ENCODE results near the gene SRC. TPM values are rescaled to one million over a fixed set of nuclear protein-coding genes. Genes with fewer than 3 reads are reported as not detected.

SRC gene
- total RNA-seq, 4 donors from 2014 or later = 27.5 to 52.2 (median 42.3) TPM

DNA sequence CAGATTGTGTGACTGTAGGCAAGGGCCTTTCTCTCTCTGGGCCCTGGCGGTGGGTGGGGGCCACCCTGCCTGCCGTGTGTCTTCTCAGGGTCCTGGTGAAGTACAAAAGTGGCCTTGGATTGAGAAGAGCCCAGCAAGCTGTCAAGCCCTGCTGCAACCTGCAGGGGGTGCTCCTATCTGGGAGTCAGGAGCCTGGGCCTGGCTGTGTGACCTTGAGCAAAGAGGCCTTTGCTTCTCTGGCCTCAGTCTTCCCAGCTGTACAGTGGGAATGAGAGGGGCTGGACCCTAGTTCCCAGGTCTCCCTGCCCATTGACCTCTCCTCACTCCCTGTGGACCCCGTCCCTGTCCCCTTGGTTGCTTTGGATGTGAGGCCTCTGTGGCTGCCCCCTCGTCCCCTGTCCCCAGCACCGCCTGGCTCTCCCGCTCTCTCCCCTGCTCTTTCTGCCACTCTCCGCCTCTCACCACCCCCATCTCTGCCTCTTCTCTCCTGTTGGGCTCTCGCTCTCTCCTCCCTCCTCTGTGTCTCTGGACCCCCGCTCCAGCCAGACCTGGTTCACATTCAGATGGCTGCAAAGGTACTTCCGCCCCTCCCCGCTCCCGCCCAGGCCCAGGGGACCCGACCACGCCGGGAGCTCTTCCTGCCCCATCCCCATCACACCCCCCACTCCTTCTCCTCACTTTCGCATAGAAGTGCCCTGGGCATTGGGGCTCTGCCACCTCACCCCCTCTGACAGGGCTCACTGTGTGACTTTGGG is 46.7 kb downstream of the SRC start:
- intact Hi-C loops (cut with DNase I) = no loop called here
- Histone ChIP-seq H3K4me3 (no peak overlapping the region), H3K27me3 (no peaks in the 10 kb centered on the region), H3K4me1 (peaks cover 0 to 28% (median 25%) of the 10 kb centered on the region in 4 donors), H3K27ac (replicated peaks in 1 of 4) (no peak overlapping the region), H3K9me3 (no peaks in the 10 kb centered on the region), H3K36me3 (peaks cover 2 to 85% (median 47%) of the 10 kb centered on the region in 4 donors)
- DNase-seq (ENCODE audit: extremely low spot score) = no peak
- TF ChIP-seq, protein P1, sequence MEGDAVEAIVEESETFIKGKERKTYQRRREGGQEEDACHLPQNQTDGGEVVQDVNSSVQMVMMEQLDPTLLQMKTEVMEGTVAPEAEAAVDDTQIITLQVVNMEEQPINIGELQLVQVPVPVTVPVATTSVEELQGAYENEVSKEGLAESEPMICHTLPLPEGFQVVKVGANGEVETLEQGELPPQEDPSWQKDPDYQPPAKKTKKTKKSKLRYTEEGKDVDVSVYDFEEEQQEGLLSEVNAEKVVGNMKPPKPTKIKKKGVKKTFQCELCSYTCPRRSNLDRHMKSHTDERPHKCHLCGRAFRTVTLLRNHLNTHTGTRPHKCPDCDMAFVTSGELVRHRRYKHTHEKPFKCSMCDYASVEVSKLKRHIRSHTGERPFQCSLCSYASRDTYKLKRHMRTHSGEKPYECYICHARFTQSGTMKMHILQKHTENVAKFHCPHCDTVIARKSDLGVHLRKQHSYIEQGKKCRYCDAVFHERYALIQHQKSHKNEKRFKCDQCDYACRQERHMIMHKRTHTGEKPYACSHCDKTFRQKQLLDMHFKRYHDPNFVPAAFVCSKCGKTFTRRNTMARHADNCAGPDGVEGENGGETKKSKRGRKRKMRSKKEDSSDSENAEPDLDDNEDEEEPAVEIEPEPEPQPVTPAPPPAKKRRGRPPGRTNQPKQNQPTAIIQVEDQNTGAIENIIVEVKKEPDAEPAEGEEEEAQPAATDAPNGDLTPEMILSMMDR (IDR thresholded peaks at IDR 0.05) = peak in 1 of 3 experiments; percentile 25
- TF ChIP-seq POLR2A (IDR thresholded peaks at IDR 0.05; ENCODE audit: low read depth) = no peak
- WGBS = 89% methylated on average over 16 of the region's 16 CpGs

DNA sequence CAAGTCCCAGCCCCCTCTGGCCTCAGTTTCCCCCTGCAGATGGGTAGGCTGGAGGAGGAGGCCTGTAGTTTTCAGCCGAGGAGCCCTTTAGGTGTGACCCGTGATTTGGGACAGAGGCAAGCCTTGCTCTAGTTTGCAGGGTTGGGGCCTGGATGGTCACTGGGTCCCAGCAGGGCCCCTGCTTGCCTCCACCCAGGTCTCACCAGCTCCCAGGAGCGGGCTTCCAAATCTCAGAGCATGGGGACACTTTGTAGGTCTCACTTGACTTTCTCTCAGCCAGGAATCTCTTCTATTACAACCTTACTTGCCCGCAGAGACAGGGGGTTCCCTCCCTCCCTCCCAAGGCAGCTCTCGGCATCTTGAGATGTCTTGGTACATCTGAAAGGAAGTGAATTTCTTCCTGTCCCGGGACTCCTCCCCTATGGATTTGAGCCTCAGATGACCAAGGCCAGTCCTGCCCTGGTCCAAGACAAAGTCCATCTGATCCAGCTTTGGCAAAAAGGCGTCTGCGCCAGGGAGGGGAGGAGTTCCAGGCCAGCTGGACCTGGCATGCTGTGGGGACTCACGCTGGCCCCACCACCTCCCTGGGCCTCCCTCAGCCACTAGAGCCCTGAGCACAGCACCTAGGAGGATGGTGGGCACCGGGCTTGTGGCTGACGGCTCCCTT is 47.4 kb downstream of the SRC start:
- Histone ChIP-seq H3K27ac (replicated peaks in 1 of 4) (peak overlapping the region in 1 of 4 donors; percentile 24), H3K9me3 (no peaks in the 10 kb centered on the region), H3K36me3 (peaks cover 5 to 86% (median 49%) of the 10 kb centered on the region in 4 donors), H3K4me1 (peaks cover 0 to 28% (median 25%) of the 10 kb centered on the region in 4 donors), H3K4me3 (no peak overlapping the region), H3K27me3 (no peaks in the 10 kb centered on the region)
- no peak for DNase-seq (ENCODE audit: extremely low spot score)
- intact Hi-C loops (cut with DNase I) = no loop called here
- 74% methylated on average over 10 of the region's 11 CpGs for WGBS
- TF ChIP-seq, protein P1 (IDR thresholded peaks at IDR 0.05) = no peak
- TF ChIP-seq POLR2A (IDR thresholded peaks at IDR 0.05; ENCODE audit: low read depth) = no peak
- TF ChIP-seq POLR2AphosphoS5 (IDR thresholded peaks at IDR 0.05) = no peak
- TF ChIP-seq EP300 (IDR thresholded peaks at IDR 0.05) = no peak

DNA sequence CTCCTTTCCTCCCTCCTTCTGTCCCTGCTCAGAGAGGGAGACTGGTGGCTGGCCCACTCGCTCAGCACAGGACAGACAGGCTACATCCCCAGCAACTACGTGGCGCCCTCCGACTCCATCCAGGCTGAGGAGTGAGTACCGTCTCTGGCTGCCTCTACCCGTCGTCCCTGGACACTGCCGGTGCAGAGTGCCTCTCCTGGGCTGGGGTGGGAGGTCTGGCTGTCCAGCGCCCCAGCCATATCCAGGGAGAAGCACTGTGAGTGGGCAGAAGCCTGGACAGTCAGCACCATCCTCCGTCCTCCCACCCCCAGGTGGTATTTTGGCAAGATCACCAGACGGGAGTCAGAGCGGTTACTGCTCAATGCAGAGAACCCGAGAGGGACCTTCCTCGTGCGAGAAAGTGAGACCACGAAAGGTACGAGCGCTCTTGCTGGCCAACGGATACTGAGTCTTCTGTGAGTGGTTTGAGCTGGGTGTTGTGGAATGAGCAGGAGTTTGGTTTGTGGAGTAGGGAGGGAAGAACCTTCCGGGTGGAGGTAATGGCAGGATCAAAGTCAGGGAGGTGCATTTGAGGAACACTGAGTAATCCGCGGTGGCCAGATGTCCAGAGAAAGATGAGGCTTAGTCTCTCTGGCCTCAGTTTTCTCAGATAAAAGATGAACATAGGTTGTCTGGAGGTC is 48.1 kb downstream of the SRC start:
- intact Hi-C loops (cut with DNase I) = no loop called here
- WGBS = 86% methylated on average over 15 of the region's 22 CpGs
- Histone ChIP-seq H3K4me3 (no peak overlapping the region), H3K36me3 (peaks cover 5 to 91% (median 50%) of the 10 kb centered on the region in 4 donors), H3K9me3 (no peaks in the 10 kb centered on the region), H3K4me1 (peaks cover 0 to 28% (median 25%) of the 10 kb centered on the region in 4 donors), H3K27me3 (no peaks in the 10 kb centered on the region), H3K27ac (replicated peaks in 1 of 4) (peak overlapping the region in 1 of 4 donors; percentile 24)
- no peak for DNase-seq (ENCODE audit: extremely low spot score)
- no peak for TF ChIP-seq POLR2A (IDR thresholded peaks at IDR 0.05; ENCODE audit: low read depth)
- TF ChIP-seq POLR2AphosphoS5 (IDR thresholded peaks at IDR 0.05) = no peak
- TF ChIP-seq EP300 (IDR thresholded peaks at IDR 0.05) = no peak
- TF ChIP-seq, protein P1 (IDR thresholded peaks at IDR 0.05) = no peak

DNA sequence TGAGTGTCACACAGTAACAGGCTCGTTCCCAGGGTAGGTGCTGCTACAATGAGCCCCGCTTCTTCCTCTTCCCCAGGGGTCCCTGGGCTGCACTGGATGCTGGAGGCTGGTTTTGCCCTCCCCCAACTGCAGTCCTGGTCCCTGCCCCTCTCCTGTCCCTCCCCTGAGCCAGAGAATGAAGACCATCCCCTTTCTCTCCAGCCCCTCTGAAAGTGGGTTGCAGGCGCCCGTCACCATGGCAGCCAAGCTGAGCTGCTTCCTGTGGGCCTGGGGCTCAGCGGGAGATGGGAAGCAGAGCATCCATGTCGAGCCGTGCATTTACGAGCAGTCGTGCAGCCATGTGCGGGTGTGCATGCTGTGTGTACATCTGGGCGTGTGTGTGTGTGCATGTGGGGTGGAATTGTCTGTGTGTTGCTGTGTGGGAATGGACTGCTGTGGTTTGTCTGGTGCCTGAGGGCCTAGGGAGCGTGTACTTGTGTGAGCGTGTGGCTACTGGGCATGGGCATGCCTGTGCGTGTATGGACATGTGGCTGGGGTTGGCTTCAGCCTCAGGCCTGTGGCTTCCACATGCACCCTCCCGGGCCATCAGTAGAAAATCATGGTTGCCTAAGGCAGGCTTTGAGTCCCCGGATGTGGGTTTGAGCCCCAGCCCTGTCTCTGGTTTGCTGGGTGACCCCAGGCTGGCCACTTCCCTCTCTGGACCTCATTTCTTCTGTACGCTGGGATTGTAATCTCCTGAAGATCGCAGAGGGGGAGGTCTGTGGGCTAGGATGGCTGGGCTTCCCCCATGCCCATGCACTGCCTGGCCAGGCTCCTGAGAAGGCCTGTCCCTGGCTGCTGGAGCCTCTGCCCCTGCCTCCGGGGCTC is 48.8 kb downstream of the SRC start:
- H3K36me3 ChIP-seq = peaks cover 5 to 91% (median 50%) of the 10 kb centered on the region in 4 donors
- no peaks in the 10 kb centered on the region for H3K9me3 ChIP-seq
- H3K4me1 ChIP-seq = peaks cover 0 to 28% (median 25%) of the 10 kb centered on the region in 4 donors
- TF ChIP-seq EP300 (IDR thresholded peaks at IDR 0.05) = no peak
- TF ChIP-seq, protein P1 (IDR thresholded peaks at IDR 0.05) = no peak
- no peak for TF ChIP-seq POLR2A (IDR thresholded peaks at IDR 0.05; ENCODE audit: low read depth)
- no peak for TF ChIP-seq POLR2AphosphoS5 (IDR thresholded peaks at IDR 0.05)
- no peaks in the 10 kb centered on the region for H3K27me3 ChIP-seq
- 85% methylated on average over 18 of the region's 19 CpGs for WGBS
- H3K4me3 ChIP-seq = no peak overlapping the region
- intact Hi-C loops (cut with DNase I) = no loop called here
- H3K27ac ChIP-seq (replicated peaks in 1 of 4) = no peak overlapping the region
- DNase-seq (ENCODE audit: extremely low spot score) = no peak

Data from esophagus muscularis mucosa (tissue), 4 donors.